K562 (cell line): ENCODE results near the gene DZIP3. TPM values are rescaled to one million over a fixed set of nuclear protein-coding genes. Genes with fewer than 3 reads are reported as not detected.
A peak's percentile ranks its signal among the peaks of the same experiment; 100 is the strongest.

Experiments
- ATAC-seq: fragments of 200-7000 bp; cut with Tn5 transposase; 3 replicates; pipeline ENCODE4 v1.9.1; 2020; ENCODE audit warnings: moderate library complexity
- BruUV-seq: library from RNA; stranded (reverse); fragments of 400-500 nt; replicated peaks from 2 replicates; lab custom pipeline; 2021; lab: Mats Ljungman, UMichigan
- CTCF ChIA-PET: fragments of 300-600 bp; formaldehyde crosslinking; extraction: SDS; loops from one replicate; lab custom pipeline; 2021; ENCODE audit warnings: low intra/inter-chr PET ratio; lab: Yijun Ruan, JAX
- POLR2A ChIA-PET: fragments of 300-600, 350-650 bp; sonication (Branson Sonifier 250); formaldehyde crosslinking; extraction: SDS; loops from one replicate; lab custom pipeline; 2021; ENCODE audit warnings: antibody characterized with exemption, inconsistent platforms; lab: Yijun Ruan, JAX
- DNase-seq, 4 experiments: peaks; one replicate each; pipeline versions ENCODE4 v3.0.0 to v3.0.0-alpha.2; 2011 to 2018; ENCODE audit warnings: low spot score in 3 of 4, mixed read lengths in 3 of 4; ENCODE audit errors: extremely low read depth in 1 of 4
- FAIRE-seq: peaks from 2 replicates; lab custom pipeline; 2011; peaks lifted over from hg19 to GRCh38; lab: Jason Lieb, UNC
- H2AFZ ChIP-seq: 2 replicates; pipeline ENCODE4 v1.6.0; 2011; ENCODE audit warnings: low read depth, low read length, control low read depth, inconsistent platforms
- H3K27ac ChIP-seq: fragments of 200-600 bp; 3 replicates; pipeline ENCODE4 v1.8.0; 2011; ENCODE audit warnings: low read depth, mild to moderate bottlenecking, control low read depth, inconsistent platforms, low read length, moderate library complexity, mixed read lengths; ENCODE audit errors: extremely low read depth
- H3K27me3 ChIP-seq, 2 experiments: fragments of 300-600 bp in 1 of 2; 2 replicates in 1 of 2; 3 replicates in 1 of 2; pipeline versions ENCODE4 v1.6.0 to v1.8.0; 2011; ENCODE audit warnings: inconsistent platforms in 2 of 2, low read length in 2 of 2, mild to moderate bottlenecking in 1 of 2, mixed read lengths in 1 of 2, moderate library complexity in 1 of 2; ENCODE audit not compliant: control insufficient read depth in 2 of 2, insufficient read depth in 2 of 2
- H3K36me3 ChIP-seq: fragments of 300-600 bp; 3 replicates; pipeline ENCODE4 v1.8.0; 2011; ENCODE audit warnings: mild to moderate bottlenecking, low read length, inconsistent platforms; ENCODE audit not compliant: control insufficient read depth, insufficient read depth
- H3K4me1 ChIP-seq, 2 experiments: fragments of 200-600 bp in 1 of 2; replicated peaks in 1 of 2; 2 replicates in 1 of 2; 3 replicates in 1 of 2; pipeline versions ENCODE4 v1.5.1 to v1.8.0; 2011; ENCODE audit warnings: inconsistent platforms in 2 of 2, low read length in 2 of 2, mild to moderate bottlenecking in 1 of 2, mixed read lengths in 1 of 2, moderate library complexity in 1 of 2; ENCODE audit not compliant: control insufficient read depth in 2 of 2, insufficient read depth in 2 of 2
- H3K4me2 ChIP-seq: 2 replicates; pipeline ENCODE4 v1.6.1; 2011; ENCODE audit warnings: low read length, control low read depth, inconsistent platforms, mixed read lengths; ENCODE audit not compliant: insufficient read depth
- H3K4me3 ChIP-seq: fragments of 200-600 bp; sonication (generic), shearing (Covaris generic); 2 replicates; pipeline ENCODE4 v1.5.1; 2016; ENCODE audit warnings: control low read depth, inconsistent platforms
- H3K79me2 ChIP-seq: fragments of 200-600 bp; 3 replicates; pipeline ENCODE4 v1.8.0; 2011; ENCODE audit warnings: low read length, inconsistent platforms; ENCODE audit not compliant: control insufficient read depth, insufficient read depth
- H3K9ac ChIP-seq, 2 experiments: 2 replicates each; pipeline versions ENCODE4 v1.6.0 to v1.6.1; 2011; ENCODE audit warnings: low read depth in 2 of 2, low read length in 2 of 2, control low read depth in 1 of 2, inconsistent platforms in 1 of 2, mild to moderate bottlenecking in 1 of 2, mixed read lengths in 1 of 2; ENCODE audit not compliant: insufficient read depth in 1 of 2
- H3K9me1 ChIP-seq: one replicate; pipeline ENCODE4 v1.6.0; 2011; ENCODE audit warnings: inconsistent platforms, mild to moderate bottlenecking, low read length, moderate library complexity; ENCODE audit not compliant: control insufficient read depth, insufficient read depth
- H3K9me3 ChIP-seq: replicated peaks from 2 replicates; pipeline ENCODE4 v1.5.1; 2011; ENCODE audit warnings: low read depth, low read length, inconsistent platforms; ENCODE audit not compliant: control insufficient read depth, insufficient read depth
- H4K20me1 ChIP-seq: replicated peaks from 2 replicates; pipeline ENCODE4 v1.6.1; 2011; ENCODE audit warnings: low read length, inconsistent platforms, mixed read lengths; ENCODE audit not compliant: control insufficient read depth, insufficient read depth
- DEAF1 ChIP-seq: fragments of 450-650 bp; formaldehyde crosslinking; IDR thresholded peaks from 2 replicates; pipeline ENCODE4 v1.4.0; 2020; ENCODE audit warnings: mild to moderate bottlenecking, moderate library complexity
- E2F5 ChIP-seq: sonication (generic); formaldehyde crosslinking; IDR thresholded peaks from 2 replicates; pipeline ENCODE4 v1.8.0; 2022; ENCODE audit warnings: mild to moderate bottlenecking, missing genetic modification reagents
- RAD21 ChIP-seq, 2 experiments: fragments of 250-450 bp in 1 of 2; fragments of 450-650 bp in 1 of 2; sonication (Bioruptor Pico) in 1 of 2; formaldehyde crosslinking in 1 of 2; IDR thresholded peaks in 1 of 2; conservative IDR thresholded peaks in 1 of 2; 2 replicates each; pipeline versions ENCODE4 v1.4.0 to v1.8.0; 2020 to 2022; ENCODE audit warnings: mild to moderate bottlenecking in 2 of 2, moderate library complexity in 1 of 2
- SMARCC2 ChIP-seq: fragments of 450-650 bp; IDR thresholded peaks from 2 replicates; pipeline ENCODE4 v1.6.1; 2017; ENCODE audit warnings: antibody characterized with exemption, moderate library complexity, mild to moderate bottlenecking, low read depth
- ZNF395 ChIP-seq: fragments of 200-800 bp; sonication (Bioruptor generic); IDR thresholded peaks from 2 replicates; pipeline ENCODE4 v1.6.1; 2017; ENCODE audit warnings: missing genetic modification characterization, missing compliant biosample characterization
- WGBS: fragments of 100-300 bp; shearing (Covaris generic); methylation state at CpG from one replicate; pipeline ENCODE4 v1.1.6; 2016; ENCODE audit warnings: low coverage, mixed read lengths; ENCODE audit not compliant: insufficient coverage; ENCODE audit errors: missing lambda C conversion rate; 5-methylcytosine and 5-hydroxymethylcytosine counted together
- in situ Hi-C: fragments of 300-500 bp; cut with MboI; formaldehyde crosslinking; loops from 4 replicates; pipeline ENCODE4 v1.15.0; 2018; ENCODE audit warnings: inconsistent platforms, mixed read lengths
- intact Hi-C: fragments of 100-400 bp; cut with micrococcal nuclease; formaldehyde crosslinking; loops from 2 replicates; pipeline ENCODE4 v1.14.2; 2022
- polyA plus RNA-seq, 8 experiments: library from polyadenylated mRNA; depleted of rRNA in 4 of 8; stranded (reverse) in 5 of 8; unstranded in 3 of 8; fragments of >200 nt; fragmentation: Nextera tagmentation in 2 of 8; fragmentation: Illumina TruSeq in 1 of 8; extraction: Ambion mirVana in 2 of 8; extraction: Trizol in 1 of 8; gene quantifications; 2 replicates each; pipeline versions ENCODE4 v1.2.1 to v1.2.3, GENCODE V29; 2011 to 2014; ENCODE audit warnings: inconsistent platforms in 1 of 8, missing spikeins in 1 of 8
- total RNA-seq, 7 experiments: library from RNA; depleted of rRNA in 6 of 7; stranded (reverse); fragments of >200 nt in 6 of 7; fragmentation: Illumina TruSeq in 2 of 7; extraction: Trizol in 2 of 7; gene quantifications; 2 replicates each; pipeline versions ENCODE4 v1.2.1 to v1.2.3, GENCODE V29; 2011 to 2021; ENCODE audit warnings: low replicate concordance in 1 of 7

DZIP3 gene
- total and polyA plus RNA-seq, 9 of the 15 experiments (the other 6 are each of a cell fraction or from before 2014, with no cell fraction given) = 3.5 to 9.7 (median 5.7) TPM

GRCh38 chr3:108662142-108662738 lies 72.7 kb downstream of the DZIP3 start (continued):
- TF ChIP-seq ZNF395 (CRISPR knock-in tag) (no peak), DEAF1 (CRISPR knock-in tag) (peak; percentile 61), E2F5 (CRISPR knock-in tag) (no peak), RAD21 (CRISPR knock-in tag; conservative IDR thresholded peaks at IDR 0.05 in 1 of 2, IDR thresholded peaks at IDR 0.05 in 1 of 2) (peak; percentile 78 to 82)

- no peak for TF ChIP-seq SMARCC2
- no TSS peak for BruUV-seq
- intact Hi-C loops (loop anchor here (10.0 kb wide), 1 partner anchor 351 kb away; no protein-coding TSS in a partner anchor), in situ Hi-C loops (loop anchor here (10.0 kb wide), 1 partner anchor 241 kb away; no protein-coding TSS in a partner anchor)
- H2AFZ ChIP-seq = no peak overlapping the region
- H3K27me3 ChIP-seq = no peaks in the 10 kb centered on the region
- no peak for FAIRE-seq
- H3K9ac ChIP-seq = no peak overlapping the region
- H3K79me2 ChIP-seq = no peaks in the 10 kb centered on the region
- no peaks in the 10 kb centered on the region for H3K36me3 ChIP-seq
- ChIA-PET CTCF (no interaction called here), POLR2A (no interaction called here)
- 38% methylated on average over 1 of the region's 1 CpG for WGBS
- no peaks in the 10 kb centered on the region for H3K4me1 ChIP-seq
- H3K9me1 ChIP-seq = no peaks in the 10 kb centered on the region
- no peak overlapping the region for H3K4me2 ChIP-seq
- no peak overlapping the region for H3K4me3 ChIP-seq
- ATAC-seq = no peak
- no peaks in the 10 kb centered on the region for H4K20me1 ChIP-seq
- no peaks in the 10 kb centered on the region for H3K9me3 ChIP-seq
- no peak for DNase-seq
- H3K27ac ChIP-seq = no peak overlapping the region
Measured at GRCh38 chr3:108664266-108664665, 74.7 kb downstream of the DZIP3 start.
